SK-N-SH (cell line): Measurements from ENCODE around the gene UMODL1. TPM values are rescaled to one million over a fixed set of nuclear protein-coding genes. Genes with fewer than 3 reads are reported as not detected.

Source experiments
- CTCF ChIA-PET: fragments of 300-600, 350-600 bp; formaldehyde crosslinking; extraction: SDS; loops from one replicate; lab custom pipeline; 2021; lab: Yijun Ruan, JAX
- POLR2A ChIA-PET: fragments of 350-600 bp; sonication (Branson Sonifier 250); formaldehyde crosslinking; extraction: SDS; loops from one replicate; lab custom pipeline; 2020; ENCODE audit warnings: antibody characterized with exemption, inconsistent platforms; lab: Yijun Ruan, JAX
- DNase-seq: peaks from one replicate; pipeline ENCODE4 v3.0.0; 2012
- H2AFZ ChIP-seq: fragments of 200-600 bp; sonication (generic); 2 replicates; pipeline ENCODE4 v1.8.1; 2016; ENCODE audit warnings: antibody characterized with exemption, mild to moderate bottlenecking, low read depth
- H3F3A ChIP-seq: fragments of 200-600 bp; sonication (generic); replicated peaks from 2 replicates; pipeline ENCODE3; 2016; ENCODE audit warnings: antibody characterized with exemption, mild to moderate bottlenecking; ENCODE audit not compliant: insufficient read depth
- H3K27ac ChIP-seq, 2 experiments: fragments of 200-500 bp in 1 of 2; fragments of 200-600 bp in 1 of 2; sonication (Bioruptor generic) in 1 of 2; sonication (generic), shearing (Covaris generic) in 1 of 2; 2 replicates each; pipeline versions ENCODE4 v1.5.1 to v1.6.1; 2014 to 2016; ENCODE audit warnings: low read depth in 2 of 2, inconsistent platforms in 1 of 2, low read length in 1 of 2, mild to moderate bottlenecking in 1 of 2, mixed read lengths in 1 of 2
- H3K27me3 ChIP-seq: fragments of 200-600 bp; sonication (generic), shearing (Covaris generic); 2 replicates; pipeline ENCODE4 v1.6.1; 2016; ENCODE audit warnings: mixed run types; ENCODE audit not compliant: insufficient read depth
- H3K36me3 ChIP-seq, 2 experiments: fragments of 200-500 bp in 1 of 2; fragments of 200-600 bp in 1 of 2; sonication (Bioruptor generic) in 1 of 2; sonication (generic) in 1 of 2; replicated peaks in 1 of 2; 2 replicates each; pipeline versions ENCODE3 to v1.5.1; 2014 to 2016; ENCODE audit warnings: low read length in 1 of 2, mild to moderate bottlenecking in 1 of 2; ENCODE audit not compliant: insufficient read depth in 2 of 2, control insufficient read depth in 1 of 2
- H3K4me1 ChIP-seq, 2 experiments: fragments of 200-500 bp in 1 of 2; fragments of 200-600 bp in 1 of 2; sonication (Bioruptor generic) in 1 of 2; sonication (generic), shearing (Covaris generic) in 1 of 2; 2 replicates each; pipeline versions ENCODE4 v1.5.1 to v1.6.1; 2014 to 2016; ENCODE audit warnings: low read depth in 1 of 2, low read length in 1 of 2, mixed run types in 1 of 2; ENCODE audit not compliant: insufficient read depth in 2 of 2, control insufficient read depth in 1 of 2
- H3K4me2 ChIP-seq: fragments of 200-600 bp; sonication (generic), shearing (Covaris generic); 2 replicates; pipeline ENCODE4 v1.6.1; 2017; ENCODE audit warnings: mixed run types
- H3K4me3 ChIP-seq, 2 experiments: fragments of 200-500 bp in 1 of 2; fragments of 200-600 bp in 1 of 2; sonication (Bioruptor generic) in 1 of 2; sonication (generic), shearing (Covaris generic) in 1 of 2; 2 replicates each; pipeline versions ENCODE4 v1.5.1 to v1.8.1; 2014 to 2016; ENCODE audit warnings: low read depth in 2 of 2, inconsistent platforms in 1 of 2, low read length in 1 of 2, mild to moderate bottlenecking in 1 of 2, mixed read lengths in 1 of 2, moderate library complexity in 1 of 2
- H3K79me2 ChIP-seq: fragments of 200-600 bp; sonication (generic); 2 replicates; pipeline ENCODE4 v1.8.1; 2017; ENCODE audit warnings: mild to moderate bottlenecking; ENCODE audit not compliant: insufficient read depth
- H3K9ac ChIP-seq: fragments of 200-600 bp; sonication (generic); 2 replicates; pipeline ENCODE4 v1.6.1; 2017; ENCODE audit warnings: mixed run types
- H3K9me2 ChIP-seq: fragments of 200-600 bp; sonication (generic); 2 replicates; pipeline ENCODE4 v1.6.1; 2017; ENCODE audit warnings: mixed run types
- H3K9me3 ChIP-seq: fragments of 200-600 bp; sonication (generic); 2 replicates; pipeline ENCODE4 v1.6.1; 2017; ENCODE audit warnings: mixed run types, mild to moderate bottlenecking, moderate library complexity
- H4K20me1 ChIP-seq: fragments of 200-600 bp; sonication (generic); 2 replicates; pipeline ENCODE4 v1.6.1; 2017; ENCODE audit warnings: mild to moderate bottlenecking, mixed run types; ENCODE audit not compliant: insufficient read depth
- FOXJ3 ChIP-seq: sonication (generic); formaldehyde crosslinking; IDR thresholded peaks from 2 replicates; pipeline ENCODE4 v1.5.1; 2020; ENCODE audit warnings: mild to moderate bottlenecking, missing genetic modification reagents
- NRF1 ChIP-seq: IDR thresholded peaks from 2 replicates; pipeline ENCODE4 v1.6.1; 2012; ENCODE audit warnings: low read depth, mild to moderate bottlenecking, low read length
- PBX3 ChIP-seq: IDR thresholded peaks from 2 replicates; pipeline ENCODE4; 2012
- POLR2AphosphoS5 ChIP-seq: IDR thresholded peaks from 2 replicates; pipeline ENCODE4 v1.6.1; 2012; ENCODE audit warnings: low read depth, low read length
- RFX5 ChIP-seq: IDR thresholded peaks from 2 replicates; pipeline ENCODE4 v1.6.1; 2012; ENCODE audit warnings: mild to moderate bottlenecking, improper control_type of control experiment, low read length
- SMC3 ChIP-seq: IDR thresholded peaks from 2 replicates; pipeline ENCODE4 v1.6.1; 2012; ENCODE audit warnings: low read depth, low read length, improper control_type of control experiment
- YY1 ChIP-seq: IDR thresholded peaks from 2 replicates; pipeline ENCODE4 v1.4.0; 2012; ENCODE audit warnings: low read depth, mild to moderate bottlenecking
- WGBS: methylation state at CpG from one replicate; pipeline ENCODE4 v1.1.6; 2017; ENCODE audit warnings: low lambda C conversion rate; 5-methylcytosine and 5-hydroxymethylcytosine counted together
- polyA plus RNA-seq, 3 experiments: library from polyadenylated mRNA; depleted of rRNA; stranded (reverse); fragments of >200 nt; gene quantifications; 2 replicates each; pipeline ENCODE4 v1.2.3, GENCODE V29; 2012
- TF ChIP-seq, protein P1 (sequence below): IDR thresholded peaks from 2 replicates; pipeline ENCODE4 v1.4.0; 2012; ENCODE audit warnings: low read depth, borderline replicate concordance
- TF ChIP-seq, protein P2 (sequence below): fragments of 150-350 bp; IDR thresholded peaks from 2 replicates; pipeline ENCODE4 v1.6.1; 2017; ENCODE audit warnings: antibody characterized with exemption, low read length, low read depth, borderline replicate concordance
- TF ChIP-seq, protein P3 (sequence below): IDR thresholded peaks from 2 replicates; pipeline ENCODE4 v1.4.0; 2012; ENCODE audit warnings: low read depth, borderline replicate concordance

Gene UMODL1
- polyA plus RNA-seq, 1 of the 3 experiments (the other 2 are of a cell fraction), result not detected

DNA sequence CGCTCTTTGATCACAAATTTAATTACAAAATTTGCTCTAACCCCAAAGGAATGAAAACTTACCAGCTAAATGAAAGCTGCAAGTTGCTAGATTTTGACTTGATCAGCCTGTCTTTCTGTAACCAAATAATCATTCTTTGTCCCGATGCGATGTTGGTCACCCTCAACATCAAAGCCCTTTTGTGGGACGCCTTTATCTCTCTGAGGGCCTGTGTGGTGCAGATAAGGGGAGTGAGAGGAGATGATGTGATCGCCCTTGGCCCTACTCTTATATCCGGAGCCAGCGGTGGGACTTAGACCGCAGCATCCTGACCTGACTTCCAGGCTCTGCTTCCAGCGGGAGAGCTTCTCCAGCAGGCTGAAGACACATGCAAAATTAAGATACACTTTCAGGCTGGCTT lies 19.3 kb upstream of the UMODL1 start:
- Histone ChIP-seq H3K4me2 (no peak overlapping the region), H3K27me3 (peaks cover 17% of the 10 kb centered on the region), H3K27ac (no peak overlapping the region), H3K9me3 (no peaks in the 10 kb centered on the region), H3K4me3 (no peak overlapping the region), H3F3A (no peaks in the 10 kb centered on the region), H4K20me1 (no peaks in the 10 kb centered on the region), H3K79me2 (no peaks in the 10 kb centered on the region), H3K9me2 (no peaks in the 10 kb centered on the region), H3K36me3 (no peaks in the 10 kb centered on the region), H3K4me1 (0 out of 4 replicates have a peak, but pooled peaks cover 0 to 6% of the 10 kb centered on the region in 2 experiments), H2AFZ (no peak overlapping the region), H3K9ac (no peak overlapping the region)
- ChIA-PET CTCF (no interaction called here), POLR2A (no interaction called here)
- TF ChIP-seq FOXJ3 (CRISPR knock-in tag), result no peak
- no peak for DNase-seq
- 61% methylated on average over 9 of the region's 9 CpGs for WGBS

DNA sequence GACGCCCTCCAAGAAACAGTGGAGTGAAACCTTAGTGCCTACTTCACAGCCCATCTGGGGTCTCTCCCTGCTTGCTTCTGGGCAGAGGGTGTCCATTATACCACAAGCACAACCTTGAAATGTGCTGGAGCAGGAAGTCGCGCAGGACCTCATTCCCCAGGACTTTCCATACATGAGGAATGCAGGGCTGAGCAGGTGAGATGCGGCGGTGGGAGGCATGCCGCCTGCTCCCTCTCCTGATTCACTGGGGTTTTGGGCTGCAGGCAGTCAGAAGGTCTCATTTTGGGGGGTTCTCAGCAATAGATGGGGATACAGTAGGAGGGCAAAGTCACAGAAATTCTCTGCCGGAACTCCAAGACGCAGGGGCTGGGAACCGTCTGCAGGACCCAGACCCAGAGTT lies 15.7 kb upstream of the UMODL1 start:
- no peak overlapping the region for H3K4me3 ChIP-seq

More for the DNA sequence above, 15.7 kb upstream of the UMODL1 start:
- TF ChIP-seq POLR2AphosphoS5 (no peak), NRF1 (no peak), YY1 (no peak), SMC3 (no peak), RFX5 (no peak), PBX3 (no peak)
- TF ChIP-seq, protein P1, sequence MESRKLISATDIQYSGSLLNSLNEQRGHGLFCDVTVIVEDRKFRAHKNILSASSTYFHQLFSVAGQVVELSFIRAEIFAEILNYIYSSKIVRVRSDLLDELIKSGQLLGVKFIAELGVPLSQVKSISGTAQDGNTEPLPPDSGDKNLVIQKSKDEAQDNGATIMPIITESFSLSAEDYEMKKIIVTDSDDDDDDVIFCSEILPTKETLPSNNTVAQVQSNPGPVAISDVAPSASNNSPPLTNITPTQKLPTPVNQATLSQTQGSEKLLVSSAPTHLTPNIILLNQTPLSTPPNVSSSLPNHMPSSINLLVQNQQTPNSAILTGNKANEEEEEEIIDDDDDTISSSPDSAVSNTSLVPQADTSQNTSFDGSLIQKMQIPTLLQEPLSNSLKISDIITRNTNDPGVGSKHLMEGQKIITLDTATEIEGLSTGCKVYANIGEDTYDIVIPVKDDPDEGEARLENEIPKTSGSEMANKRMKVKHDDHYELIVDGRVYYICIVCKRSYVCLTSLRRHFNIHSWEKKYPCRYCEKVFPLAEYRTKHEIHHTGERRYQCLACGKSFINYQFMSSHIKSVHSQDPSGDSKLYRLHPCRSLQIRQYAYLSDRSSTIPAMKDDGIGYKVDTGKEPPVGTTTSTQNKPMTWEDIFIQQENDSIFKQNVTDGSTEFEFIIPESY, result no peak
- TF ChIP-seq, protein P2, sequence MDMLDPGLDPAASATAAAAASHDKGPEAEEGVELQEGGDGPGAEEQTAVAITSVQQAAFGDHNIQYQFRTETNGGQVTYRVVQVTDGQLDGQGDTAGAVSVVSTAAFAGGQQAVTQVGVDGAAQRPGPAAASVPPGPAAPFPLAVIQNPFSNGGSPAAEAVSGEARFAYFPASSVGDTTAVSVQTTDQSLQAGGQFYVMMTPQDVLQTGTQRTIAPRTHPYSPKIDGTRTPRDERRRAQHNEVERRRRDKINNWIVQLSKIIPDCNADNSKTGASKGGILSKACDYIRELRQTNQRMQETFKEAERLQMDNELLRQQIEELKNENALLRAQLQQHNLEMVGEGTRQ, result no peak
- TF ChIP-seq, protein P3, sequence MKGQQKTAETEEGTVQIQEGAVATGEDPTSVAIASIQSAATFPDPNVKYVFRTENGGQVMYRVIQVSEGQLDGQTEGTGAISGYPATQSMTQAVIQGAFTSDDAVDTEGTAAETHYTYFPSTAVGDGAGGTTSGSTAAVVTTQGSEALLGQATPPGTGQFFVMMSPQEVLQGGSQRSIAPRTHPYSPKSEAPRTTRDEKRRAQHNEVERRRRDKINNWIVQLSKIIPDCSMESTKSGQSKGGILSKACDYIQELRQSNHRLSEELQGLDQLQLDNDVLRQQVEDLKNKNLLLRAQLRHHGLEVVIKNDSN, result no peak
- TF ChIP-seq, all 33 proteins: peak for 0
- H3K4me1 ChIP-seq, result no peaks in the 10 kb centered on the region
- H3K27me3 ChIP-seq, result peaks cover 21% of the 10 kb centered on the region
- POLR2A ChIA-PET, result no interaction called here
- no peaks in the 10 kb centered on the region for H3K9me2 ChIP-seq
- no peak overlapping the region for H2AFZ ChIP-seq
- no peaks in the 10 kb centered on the region for H4K20me1 ChIP-seq
- H3K36me3 ChIP-seq, result no peaks in the 10 kb centered on the region
- CTCF ChIA-PET, result no interaction called here
- no peaks in the 10 kb centered on the region for H3F3A ChIP-seq
- no peak overlapping the region for H3K9ac ChIP-seq
- no peaks in the 10 kb centered on the region for H3K9me3 ChIP-seq
- H3K4me2 ChIP-seq, result no peak overlapping the region
- no peaks in the 10 kb centered on the region for H3K79me2 ChIP-seq
- no peak overlapping the region for H3K27ac ChIP-seq
- 74% methylated on average over 9 of the region's 9 CpGs for WGBS
- no peak for DNase-seq
